CD4-positive, alpha-beta T cell treated with Interferon gamma for 1 hour (primary cell): ENCODE measurements around the gene APOC3.
"Not testable (repeated sequence)": the region's sequence is repeated elsewhere in the genome, so short reads cannot be mapped to it uniquely, and the experiment has no call there.

Experiments
- DNase-seq: peaks from one replicate; pipeline ENCODE4 v3.0.0-alpha.2; 2020

APOC3 gene

GRCh38 chr11:116829525-116830183 is at the start of gene APOC3:
Gene APOC3 (plus strand): TSS chr11:116829907. CDS start chr11:116830583, 676 bp downstream.
- DNase-seq, result no peak

DNA sequence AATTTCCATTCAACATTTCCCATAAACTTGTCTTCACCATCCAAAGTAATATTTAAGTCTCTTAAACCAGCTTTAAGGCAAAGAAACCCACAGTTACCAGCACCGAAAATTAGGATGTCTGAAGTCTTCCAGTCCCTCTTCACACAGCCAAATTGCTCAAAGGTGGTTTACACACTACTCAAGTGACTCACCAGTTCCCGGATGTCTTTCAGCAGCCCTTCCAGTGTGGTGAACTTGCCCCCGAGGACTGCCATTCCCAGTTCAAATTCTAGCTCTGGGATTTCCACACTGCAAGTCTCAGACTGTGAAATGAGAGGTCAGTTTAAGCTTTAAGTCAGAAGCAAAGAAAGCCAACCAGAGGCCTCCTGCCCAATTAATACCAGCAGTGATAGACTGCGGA is 47.0 kb upstream of the APOC3 start:
- DNase-seq, result no peak

- DNase-seq, result no peak
Observed at GRCh38 chr11:116786326-116786725, 43.4 kb upstream of the APOC3 start.

DNA sequence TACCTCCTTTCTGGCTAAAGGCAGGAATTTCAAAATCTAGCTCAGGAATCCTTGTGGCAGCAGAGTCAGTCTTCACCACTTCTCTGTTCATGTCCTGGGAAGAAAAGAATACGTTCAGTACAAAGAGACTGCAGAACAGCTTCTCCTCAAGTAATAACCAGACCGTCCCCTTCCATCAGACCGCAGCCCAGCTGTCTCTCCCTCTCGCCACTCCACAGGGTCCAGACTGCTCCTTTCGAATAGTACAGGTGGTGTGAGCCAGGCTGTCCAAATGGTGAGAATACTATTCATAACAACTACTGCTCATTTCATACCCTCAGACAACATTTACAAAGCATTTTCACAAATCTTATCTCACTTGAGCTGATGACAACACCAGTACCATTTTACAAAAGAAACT is 42.7 kb upstream of the APOC3 start:
- no peak for DNase-seq

- no peak for DNase-seq
Observed at GRCh38 chr11:116787436-116787785, 42.3 kb upstream of the APOC3 start.

DNA sequence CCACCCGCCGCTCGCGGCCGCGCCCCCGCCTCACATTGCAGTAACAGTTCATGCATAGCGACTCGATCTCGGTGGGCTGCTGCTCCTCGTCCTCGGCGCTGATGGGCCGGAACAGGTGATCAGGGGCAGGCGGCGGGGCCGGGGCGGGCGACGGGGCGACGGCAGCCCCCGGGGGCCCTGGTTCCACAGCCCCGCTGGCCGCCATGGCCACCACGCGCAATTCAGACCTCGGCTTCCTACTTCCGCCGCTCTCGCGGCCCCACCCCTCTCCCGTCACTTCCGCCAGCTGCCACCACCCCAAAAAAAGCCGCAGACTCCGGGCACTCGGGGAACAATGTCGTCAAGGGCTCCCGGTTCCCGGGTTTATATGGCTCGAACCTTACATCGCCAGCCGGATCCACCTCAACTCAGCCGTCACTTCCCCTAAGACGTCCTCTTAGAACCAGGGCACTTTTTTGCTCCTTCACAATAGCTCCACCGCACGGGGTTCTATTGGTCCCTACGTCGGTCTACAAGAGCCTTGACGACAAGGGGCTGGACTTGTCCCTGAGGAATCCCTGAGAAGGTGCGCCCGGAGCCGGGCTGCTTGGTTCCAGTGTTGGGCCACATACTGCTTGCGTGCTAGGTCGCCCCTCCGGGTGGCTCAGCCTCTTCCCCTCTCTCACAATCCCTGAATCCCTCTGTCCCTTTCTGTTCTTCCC is 41.8 kb upstream of the APOC3 start, which contains the start of gene ZPR1:
Gene ZPR1 (minus strand): TSS at position 238 of the 701 bp plus-strand sequence. CDS start 33 bp downstream, at position 205.
- peak; percentile 84 for DNase-seq

- no peak for DNase-seq
Observed at GRCh38 chr11:116788534-116788933, 41.2 kb upstream of the APOC3 start.

DNA sequence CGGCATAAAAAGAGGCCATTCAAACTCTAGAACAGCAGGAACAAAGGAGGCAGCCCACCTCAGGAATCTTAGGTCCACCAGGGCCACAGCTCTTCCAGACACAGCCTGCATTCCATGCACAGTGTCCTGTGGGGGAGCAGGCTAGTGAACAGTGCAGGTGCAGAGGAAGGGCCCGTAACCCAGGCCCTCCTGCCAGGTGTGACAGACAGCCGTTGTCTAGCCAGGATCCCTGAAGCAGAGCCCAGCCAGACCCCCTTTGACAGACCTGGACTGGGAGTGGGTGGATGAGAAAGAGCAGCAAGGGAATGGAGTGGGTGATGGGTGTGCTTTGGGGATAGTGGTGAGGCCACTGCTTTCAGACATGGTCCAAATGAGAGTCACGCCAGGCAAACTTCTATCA is 40.7 kb upstream of the APOC3 start:
- no peak for DNase-seq

- no peak for DNase-seq
Observed at GRCh38 chr11:116790167-116791001, 39.3 kb upstream of the APOC3 start.

DNA sequence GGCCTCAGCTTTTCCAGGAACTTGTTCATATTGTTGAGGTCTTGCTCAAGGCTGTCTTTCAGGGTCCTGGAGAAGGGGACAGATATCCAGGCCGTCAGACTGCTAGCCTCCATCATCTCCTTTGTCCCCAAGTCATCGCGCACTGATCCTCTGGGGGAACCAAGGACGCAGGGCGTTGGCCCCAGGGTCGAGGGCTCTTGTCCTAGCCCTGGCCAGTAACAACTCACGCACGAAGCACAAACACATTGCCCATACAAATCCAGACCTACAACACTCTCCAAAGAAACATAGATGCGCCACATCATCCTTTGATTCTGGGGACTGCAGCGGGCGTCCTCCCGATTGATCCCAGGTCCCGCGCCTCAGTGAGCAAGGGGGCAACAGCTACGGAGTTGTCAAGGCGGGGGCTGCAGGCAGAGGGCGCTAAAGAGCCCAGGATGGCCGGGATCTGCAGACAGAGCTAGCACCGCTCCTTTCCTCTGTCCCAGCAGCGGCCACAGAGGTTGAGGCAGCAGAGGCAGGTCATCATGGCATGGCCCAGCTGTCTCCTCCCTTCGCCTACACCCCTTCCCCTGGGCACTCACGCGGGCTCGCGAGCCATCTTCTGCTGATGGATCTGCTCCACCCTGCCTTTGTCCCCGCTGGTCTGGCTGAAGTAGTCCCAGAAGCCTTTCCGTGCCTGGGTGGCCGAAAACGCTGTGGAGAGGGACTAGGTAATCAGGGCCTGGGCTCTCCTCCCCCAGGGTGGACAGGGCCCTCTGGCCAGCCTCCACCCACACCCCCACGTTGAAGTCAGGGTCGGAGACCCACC is 38.5 kb upstream of the APOC3 start:
- DNase-seq, result peak; percentile 69

- no peak for DNase-seq
Observed at GRCh38 chr11:116791813-116792143, 37.9 kb upstream of the APOC3 start, which contains the start of gene APOA5. Gene APOA5 (minus strand): TSS chr11:116791879. CDS start chr11:116791860, 19 bp downstream.

- DNase-seq, result no peak
Observed at GRCh38 chr11:116792144-116792868, 37.4 kb upstream of the APOC3 start.

DNA sequence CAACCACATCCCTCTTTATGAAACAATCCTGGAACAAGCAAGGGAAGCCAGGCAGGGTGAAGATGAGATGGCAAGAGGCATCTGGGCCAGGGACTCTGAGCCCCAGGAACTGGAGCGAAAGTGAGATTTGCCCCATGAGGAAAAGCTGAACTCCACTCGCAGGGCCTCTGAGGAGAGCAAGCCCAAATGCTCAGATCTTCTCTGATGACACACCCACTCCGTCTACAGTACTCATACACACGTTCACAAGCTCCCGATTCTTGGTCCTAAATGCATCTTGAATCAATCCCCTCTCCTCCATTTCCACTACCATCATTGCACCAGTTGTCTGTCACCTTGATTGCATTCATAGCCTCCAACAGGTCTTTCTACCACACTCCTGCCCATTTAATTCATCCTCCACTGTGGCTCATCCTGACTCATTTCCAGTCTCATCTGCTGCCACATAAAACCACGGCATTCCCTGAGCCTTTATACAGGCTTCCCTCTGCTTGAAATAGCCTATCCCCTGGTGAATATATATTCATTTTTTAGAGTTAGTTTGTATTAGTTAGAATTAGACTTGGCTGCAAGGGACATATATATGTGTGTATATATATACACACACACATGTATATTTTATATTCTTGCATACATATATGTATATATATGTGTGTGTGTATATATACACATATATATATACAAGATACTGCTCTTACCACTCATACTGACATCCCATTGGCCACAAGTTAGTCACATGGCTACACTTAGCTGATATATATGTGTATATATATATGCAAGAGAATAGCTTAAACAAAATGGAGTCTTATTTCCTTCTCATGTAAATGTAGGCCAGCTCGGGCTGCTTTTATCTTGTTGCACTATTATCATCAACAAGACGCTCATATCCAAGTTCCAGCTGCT is 36.6 kb upstream of the APOC3 start:
- DNase-seq, result no peak

- no peak for DNase-seq
Observed at GRCh38 chr11:116793772-116794097, 36.0 kb upstream of the APOC3 start.

GRCh38 chr11:116794851-116795250 is 34.9 kb upstream of the APOC3 start:
- no peak for DNase-seq

- DNase-seq, result no peak
Observed at GRCh38 chr11:116796548-116796947, 33.2 kb upstream of the APOC3 start.

- no peak for DNase-seq
Observed at GRCh38 chr11:116797816-116798215, 31.9 kb upstream of the APOC3 start.

DNA sequence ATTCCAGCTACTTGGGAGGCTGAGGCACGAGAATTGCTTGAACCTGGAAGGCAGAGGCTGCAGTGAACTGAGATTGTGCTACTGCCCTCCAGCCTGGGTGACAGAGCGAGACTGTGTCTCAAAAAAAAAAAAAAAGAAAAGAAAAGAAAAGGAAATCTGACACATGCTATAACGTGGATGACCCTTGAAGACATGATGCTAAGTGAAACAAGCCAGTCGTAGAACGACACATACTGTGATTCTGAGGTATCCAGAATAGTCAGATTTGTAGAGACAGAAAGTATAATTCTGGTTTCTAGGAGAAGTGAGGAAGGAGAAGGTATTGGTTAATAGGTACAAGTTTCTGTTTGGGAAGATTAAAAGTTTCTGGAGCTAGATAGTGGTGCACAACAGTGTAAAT is 31.3 kb upstream of the APOC3 start:
- no peak for DNase-seq

GRCh38 chr11:116800610-116801009 is 29.1 kb upstream of the APOC3 start:
- DNase-seq, result no peak

DNA sequence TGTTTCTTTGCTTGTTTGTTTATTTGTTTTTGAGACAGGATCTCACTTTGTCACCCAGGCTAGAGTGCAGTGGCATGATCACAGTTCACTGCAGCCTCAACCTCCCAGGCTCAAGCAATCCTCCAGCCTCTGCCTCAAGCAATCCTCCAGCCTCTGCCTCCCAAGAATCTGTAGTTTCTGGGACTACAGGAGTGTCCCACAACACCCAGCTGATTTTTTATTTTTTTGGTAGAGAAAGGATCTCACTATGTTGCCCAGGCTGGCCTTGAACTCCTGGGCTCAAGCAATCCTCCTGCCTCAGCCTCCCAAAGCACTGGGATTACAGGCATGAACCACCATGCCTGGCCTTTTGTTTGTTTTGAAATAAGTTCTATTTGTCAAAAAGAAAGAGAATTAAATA is 28.0 kb upstream of the APOC3 start:
- not testable (repeated sequence) for DNase-seq

DNA sequence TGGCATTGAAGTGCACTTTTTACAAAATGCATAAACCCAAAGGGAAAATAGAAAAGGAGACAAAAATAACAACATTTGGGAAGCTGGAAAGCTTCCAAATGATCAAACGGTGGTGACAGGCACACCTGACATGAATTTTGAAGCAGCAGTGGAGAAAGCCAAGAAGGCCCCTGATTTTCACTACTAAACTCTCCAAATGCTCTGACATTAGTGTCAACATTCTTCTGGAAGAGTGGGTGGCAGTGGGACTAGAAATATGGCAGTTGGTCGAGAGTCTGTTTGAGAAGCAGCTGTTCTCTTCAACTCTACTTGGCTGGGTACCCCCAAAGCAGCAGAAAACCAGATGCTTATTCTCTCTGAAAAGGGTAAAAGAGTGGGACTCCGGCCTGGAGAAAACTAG is 25.7 kb upstream of the APOC3 start:
- no peak for DNase-seq
